Hematopoietic multipotent progenitor cell treated with erythropoietin and hydrocortisone succinate and interleukin-3 and kit ligand, for 15 days (in vitro differentiated cells): ENCODE data around the gene USP36.
"Not testable (repeated sequence)": the region's sequence is repeated elsewhere in the genome, so short reads cannot be mapped to it uniquely, and the experiment has no call there.

Source experiments
- DNase-seq: peaks from one replicate; pipeline ENCODE4 v3.0.0-alpha.2; 2015; ENCODE audit warnings: low spot score

USP36 gene

DNA sequence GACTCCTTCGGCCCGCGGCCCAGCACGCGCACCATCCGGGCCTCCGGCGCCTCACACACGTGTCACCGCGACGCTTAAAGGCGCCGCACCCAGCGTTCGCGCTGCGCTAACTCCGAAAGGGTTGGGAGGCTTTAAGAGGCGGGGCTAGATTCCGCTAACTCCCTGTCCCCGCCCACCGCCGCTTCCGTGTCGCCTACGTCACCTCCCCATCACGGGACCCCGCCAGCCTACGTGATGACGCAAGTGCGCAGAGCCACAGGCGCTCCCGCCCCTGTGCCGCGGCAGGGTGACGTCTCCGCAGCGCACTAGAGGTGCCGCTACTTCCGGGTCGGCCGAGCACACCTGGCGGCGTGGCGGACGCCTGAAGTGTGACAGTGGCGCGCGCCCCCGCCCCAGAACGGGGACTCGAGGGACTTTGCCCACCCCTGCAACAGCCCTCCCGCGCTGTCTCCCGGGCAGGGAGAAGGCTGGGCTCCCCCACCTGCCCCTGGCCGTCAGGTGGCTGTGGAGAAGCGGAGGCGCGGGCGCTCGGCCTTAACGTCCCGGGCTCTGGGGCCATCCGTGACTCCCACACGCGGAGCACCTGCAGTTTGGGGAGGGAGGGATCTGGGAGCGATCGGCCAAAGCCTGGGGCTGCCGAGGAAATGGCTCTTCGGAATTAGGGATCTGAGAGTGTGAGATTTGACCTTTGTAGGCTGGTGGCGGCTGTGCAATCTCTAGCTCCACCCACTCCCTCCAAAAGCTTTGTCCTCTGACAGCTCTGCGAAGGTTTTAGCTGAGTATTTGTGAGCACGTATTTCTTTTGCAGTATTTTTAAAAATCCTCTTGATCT is at the start of gene USP36:
TSS of gene USP36 (minus strand) at position 35 of the 832 bp plus-strand sequence. CDS start 4,451 bp downstream, outside the sequence.
- DNase-seq: peak; percentile 100

DNA sequence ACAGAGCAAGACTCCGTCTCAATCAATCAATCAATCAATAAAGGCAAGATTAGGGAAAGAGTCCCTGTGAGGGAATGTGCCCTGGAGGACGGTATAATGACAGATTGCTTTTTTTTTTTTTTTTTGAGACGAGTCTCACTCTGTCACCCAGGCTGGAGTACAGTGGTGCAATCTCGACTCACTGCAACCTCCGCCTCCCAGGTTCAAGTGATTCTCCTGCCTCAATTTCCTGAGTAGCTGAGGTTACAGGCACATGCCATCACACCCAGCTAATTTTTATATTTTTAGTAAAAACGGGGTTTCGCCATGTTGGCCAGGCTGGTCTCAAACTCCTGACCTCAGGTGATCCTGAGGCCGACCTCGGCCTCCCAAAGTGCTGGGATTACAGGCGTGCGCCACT is 49.5 kb upstream of the USP36 start:
- not testable (repeated sequence) for DNase-seq

DNA sequence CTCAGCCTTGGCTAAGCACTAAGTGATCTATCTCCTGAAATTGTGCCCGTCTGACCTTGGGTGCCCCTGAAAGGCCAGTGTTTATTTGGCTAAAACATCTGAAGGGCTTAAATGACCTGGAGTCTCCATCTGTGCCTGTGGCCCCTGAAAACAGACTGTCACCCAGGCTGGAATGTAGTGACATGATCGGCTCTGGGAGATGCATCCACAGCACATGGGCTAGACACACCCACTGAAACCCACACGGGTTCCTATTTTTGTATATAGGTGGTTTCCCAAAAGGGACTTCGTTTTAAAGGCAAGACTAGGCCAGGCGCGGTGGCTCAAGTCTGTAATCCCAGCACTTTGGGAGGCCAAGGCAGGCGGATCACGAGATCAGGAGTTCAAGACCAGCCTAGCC is 48.9 kb upstream of the USP36 start:
- DNase-seq: no peak

DNA sequence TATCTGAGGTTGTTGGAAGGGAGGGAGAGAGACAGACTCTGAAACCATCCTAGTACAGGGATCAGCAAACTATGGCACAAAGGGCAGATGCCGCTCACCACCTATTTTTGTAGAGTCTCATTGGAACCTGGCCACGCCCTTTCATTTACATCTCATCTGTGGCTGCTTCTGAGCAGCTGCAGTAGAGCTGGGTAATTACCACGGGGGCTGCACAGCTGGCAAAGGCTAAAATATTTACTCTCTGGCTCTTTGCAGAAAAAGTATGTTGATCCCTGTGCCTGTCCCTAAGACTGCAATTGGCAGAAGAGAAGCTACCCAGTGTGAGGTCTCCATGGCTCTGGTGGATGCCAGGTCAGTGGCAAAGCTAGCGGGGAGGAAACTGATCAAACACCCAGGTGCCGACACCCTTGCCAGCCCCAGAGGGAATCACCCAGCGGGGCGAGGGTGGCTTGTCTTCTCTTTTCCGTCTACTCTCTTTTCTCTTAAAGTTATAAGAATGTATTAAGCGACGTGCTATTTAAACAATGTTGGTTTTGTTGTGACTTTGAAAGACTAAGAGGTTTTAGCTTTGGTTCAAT is 48.4 kb upstream of the USP36 start:
- no peak for DNase-seq

DNA sequence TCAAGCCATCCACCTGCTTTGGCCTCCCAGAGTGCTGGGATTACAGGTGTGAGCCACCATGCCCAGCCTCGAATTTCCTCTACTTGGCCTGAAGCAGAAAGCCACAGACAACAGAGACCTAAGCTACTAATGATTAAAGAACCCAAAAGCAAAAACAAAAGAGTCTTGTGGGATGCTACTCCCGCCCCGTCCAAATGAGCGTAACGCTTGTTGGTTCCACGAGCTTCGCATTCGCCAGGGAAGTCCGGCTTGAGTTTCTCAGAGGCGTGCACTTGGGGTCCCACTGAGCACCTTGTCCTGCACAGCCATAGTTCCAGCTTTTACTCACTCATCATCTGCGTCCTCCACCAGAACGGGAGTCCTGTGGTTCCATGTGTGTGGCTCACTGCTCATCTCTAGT is 46.3 kb upstream of the USP36 start:
- no peak for DNase-seq

DNA sequence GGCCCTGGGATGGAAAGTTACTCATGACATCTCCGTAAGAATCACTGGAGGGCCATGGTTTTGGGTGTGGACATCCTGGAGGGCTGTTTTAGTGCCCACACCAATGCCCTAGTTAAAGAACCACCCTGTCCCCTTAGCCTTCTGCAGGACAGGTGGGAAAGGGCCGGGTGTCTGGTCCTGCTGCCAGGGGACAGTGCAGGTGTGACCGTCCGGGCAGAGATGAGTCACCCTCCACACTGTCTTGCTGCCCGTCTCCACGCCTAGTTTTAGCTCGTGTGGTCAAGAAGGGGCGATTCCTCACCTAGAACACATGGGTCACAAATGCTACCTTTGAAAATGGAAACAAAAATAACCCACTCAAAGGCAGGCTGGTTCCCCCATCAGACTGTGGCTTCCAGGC is 45.3 kb upstream of the USP36 start:
- no peak for DNase-seq

DNA sequence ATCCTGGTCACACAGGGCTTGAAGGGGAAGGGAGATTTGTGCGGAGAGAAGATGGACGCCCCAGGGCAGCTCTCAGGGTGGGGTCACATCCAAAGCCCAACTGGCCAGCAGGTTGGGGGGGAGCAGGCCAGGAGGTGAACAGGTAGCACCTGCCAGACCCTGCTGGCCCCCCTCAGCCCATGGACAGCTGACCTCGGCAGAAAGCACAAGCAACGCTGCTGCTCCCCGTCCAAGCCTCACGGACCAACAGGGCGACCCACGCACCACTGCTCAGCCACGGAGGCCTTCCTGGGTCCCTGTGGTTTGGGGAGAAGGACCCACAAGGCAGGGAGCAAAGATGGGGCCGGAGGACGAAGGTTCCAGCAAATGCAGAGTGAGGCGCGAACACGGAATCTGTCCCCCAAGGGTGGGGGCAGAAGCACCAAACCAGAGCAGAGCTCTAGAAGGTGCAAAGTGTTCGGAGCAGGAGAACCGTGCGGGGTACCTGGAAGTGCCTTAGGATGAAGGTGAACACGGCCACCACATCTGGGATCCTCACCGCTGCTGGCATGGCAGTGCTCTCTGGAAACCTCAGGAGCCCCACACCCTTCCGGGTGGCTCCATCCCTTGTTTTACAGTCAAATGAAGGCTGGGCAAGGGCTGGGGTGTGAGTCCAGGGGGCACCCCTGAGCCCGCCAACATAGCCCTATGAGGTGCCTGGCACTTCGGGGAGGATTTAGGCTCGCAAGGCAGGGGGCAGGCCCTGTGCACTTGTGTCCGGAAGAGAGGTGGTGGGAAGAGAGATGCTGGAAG is 44.5 kb upstream of the USP36 start:
- no peak for DNase-seq

DNA sequence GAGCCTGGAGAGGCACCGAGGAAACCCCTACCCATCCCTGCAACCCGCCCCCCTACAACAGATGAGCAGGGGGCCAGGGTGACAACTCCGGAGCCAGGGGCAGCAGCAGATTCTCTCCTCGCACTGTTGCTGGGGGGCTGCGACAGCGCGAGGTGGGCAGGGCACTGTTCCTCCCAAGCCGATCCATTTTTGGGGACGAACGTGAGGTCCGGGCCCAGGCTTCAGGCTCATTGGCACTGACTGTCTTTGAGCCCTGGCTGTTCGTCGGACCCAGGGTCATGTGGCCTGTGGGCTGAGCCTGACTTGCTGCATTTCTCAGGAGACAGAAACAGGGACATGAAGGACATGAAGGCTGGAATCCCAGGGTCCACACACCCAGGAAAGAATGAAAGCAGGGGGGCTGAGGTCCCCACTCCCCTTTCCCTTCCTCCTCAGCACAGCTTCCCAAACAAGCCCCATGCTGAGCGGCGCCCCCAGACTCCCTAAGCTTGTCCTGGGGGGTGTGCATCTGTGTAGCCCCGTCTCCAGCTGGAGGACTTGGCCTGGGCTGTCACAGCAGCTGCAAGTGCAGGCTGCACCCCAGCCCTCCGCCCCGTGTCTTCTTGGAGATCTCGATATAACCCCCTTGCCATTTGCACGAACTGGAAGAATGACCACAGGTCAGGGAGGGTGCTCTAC is 43.7 kb upstream of the USP36 start:
- no peak for DNase-seq

DNA sequence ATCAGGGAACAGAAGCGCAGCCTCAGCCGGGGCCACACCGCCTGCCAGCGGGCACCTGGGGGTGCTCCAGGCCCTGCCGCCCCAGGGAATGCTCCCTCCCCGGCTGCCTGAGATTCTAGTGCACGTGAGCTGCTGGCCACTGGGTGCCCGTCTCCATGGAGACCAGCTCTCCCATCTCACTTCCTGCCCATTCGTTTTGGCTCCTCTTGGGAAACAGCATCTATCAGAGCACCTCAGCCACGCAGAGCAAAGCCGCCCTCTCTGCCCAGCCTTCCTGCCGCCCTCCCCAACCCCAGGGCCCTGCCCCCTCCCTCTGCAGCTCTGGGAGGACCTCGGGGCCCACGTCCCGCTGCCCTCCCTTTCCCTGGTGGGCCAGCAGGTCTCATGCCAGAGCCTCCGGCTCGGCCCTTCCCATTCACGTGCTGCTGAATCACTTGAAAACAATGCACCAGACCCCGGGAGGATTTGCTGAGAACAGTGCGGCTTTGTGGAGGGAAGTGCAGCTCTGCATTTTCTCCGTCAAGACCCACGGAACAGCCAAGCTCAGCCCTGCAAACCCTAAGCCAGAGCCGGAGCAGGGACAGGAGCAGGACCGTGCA is 43.0 kb upstream of the USP36 start:
- no peak for DNase-seq

DNA sequence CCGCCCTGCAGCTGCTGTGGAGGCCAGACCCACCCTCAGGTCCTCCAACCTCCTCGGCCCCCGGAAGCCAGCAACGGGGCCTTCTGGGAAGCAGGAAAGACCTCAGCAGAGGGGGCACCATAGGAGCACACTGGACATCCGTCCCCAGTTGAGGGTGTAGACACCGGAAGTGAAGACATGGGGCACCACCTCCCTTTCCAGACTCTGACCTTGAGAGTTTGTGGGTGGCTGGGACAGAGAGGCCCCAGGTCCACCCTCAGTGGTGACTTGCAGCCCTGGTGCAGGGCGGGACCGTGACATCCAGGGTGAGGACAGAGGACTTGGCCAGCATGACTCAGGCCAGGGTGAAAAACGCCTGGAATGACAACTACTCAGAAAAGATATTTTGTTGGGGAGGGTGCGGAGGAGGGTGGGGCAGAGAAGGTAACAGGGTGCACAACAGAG is 42.5 kb upstream of the USP36 start:
- DNase-seq: peak; percentile 7

DNA sequence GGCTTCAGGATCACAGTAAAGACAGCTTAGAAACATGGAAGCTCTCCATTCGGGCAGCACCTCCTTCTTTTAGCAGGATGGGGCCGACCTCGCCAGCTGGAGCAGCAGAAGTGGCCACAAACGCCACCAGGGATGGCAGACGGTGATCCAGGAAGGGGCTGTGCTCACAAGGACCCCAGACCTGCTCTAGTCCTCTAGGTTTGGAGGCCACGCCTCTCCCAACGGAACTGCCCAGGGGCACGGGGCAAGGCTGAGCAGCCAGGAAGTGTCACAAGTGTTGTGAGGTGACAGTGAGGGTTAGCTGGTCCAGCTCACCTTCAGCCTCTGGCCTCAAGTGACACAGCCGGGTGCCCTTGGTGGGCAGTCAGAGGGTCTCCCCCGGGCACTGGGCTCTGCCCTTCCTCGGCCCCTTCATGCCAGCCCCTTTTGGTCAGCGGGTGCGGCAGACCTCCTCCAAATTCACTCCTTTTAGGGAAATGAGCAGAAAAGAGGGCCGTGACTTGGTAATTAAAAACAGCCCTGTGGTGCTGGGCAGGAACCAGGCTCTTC is 42.0 kb upstream of the USP36 start:
- DNase-seq: no peak

DNA sequence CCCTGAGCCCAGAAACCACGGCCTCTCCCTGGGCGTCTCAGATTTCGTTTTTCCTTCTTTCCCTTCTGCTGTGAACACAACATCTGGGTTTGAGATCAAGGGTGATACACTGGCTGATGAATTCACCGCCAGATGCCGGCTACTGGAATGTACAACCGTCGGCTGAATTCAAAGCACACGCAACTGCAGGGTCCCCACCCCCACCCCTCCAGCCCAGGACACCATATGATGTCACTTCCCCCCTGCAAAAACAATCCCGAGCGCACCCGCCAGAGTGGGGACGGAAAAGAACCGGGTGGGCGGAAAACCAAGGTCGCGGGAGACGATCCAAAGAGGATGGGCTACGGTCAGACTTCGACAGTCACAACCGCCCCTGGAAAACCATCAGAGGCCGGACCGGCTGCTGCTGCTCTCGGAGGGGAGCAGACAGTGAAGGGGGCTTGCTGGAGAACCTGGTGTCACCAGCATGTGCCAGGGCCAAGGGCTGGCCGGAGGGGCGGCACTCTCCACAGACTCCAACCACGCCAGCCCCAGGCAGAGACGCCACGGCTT is 39.1 kb upstream of the USP36 start:
- DNase-seq: no peak

DNA sequence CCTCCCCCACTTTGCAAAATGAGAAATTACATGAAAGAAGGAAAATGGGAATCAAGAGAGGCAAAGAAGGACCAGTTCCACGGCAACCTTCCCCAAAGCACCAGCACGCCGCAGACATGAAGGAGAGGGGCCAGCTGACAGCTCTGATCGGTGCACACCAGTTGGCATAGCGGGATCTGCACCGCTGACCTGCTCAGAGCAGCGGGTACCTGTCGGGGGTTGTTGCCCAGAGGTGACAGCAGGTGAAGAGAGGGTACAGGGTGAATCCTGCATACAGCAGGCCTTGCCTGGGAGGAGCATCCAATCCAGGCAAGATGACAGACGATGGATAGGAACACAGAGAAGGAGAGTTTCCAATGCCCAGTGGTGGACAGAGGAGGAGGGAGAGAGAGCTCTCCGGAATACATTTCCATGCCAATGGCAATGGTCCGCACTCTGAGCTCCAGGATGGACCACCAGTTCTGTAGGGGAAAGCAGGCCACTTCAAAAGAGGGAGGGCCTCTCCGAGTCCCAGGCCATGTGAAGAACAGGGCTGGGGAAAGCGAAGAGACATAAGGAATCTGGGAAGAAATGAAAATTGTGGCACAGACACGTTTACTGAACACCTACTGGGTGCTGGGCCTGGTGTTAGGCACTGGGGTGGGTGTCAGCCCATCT is 38.4 kb upstream of the USP36 start:
- DNase-seq: no peak

DNA sequence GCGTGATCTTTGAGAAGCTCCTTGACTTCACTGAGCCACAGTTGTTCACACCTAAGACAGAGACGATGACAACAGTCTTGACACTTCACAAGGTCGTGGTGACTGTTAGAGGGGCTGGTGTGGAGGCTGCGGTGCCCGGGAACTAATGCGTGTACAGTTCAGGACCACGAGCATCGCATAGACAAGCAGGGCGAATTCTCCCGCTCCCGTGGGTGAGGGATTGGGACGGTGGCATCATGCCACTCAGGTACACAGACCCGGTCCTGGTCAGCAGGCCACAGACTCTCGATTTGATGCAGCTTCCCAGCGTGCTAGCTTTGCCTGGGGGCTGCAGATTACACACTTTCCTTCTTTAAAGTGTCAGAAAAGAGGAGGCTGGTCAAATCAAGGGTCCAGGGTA is 37.6 kb upstream of the USP36 start:
- no peak for DNase-seq

DNA sequence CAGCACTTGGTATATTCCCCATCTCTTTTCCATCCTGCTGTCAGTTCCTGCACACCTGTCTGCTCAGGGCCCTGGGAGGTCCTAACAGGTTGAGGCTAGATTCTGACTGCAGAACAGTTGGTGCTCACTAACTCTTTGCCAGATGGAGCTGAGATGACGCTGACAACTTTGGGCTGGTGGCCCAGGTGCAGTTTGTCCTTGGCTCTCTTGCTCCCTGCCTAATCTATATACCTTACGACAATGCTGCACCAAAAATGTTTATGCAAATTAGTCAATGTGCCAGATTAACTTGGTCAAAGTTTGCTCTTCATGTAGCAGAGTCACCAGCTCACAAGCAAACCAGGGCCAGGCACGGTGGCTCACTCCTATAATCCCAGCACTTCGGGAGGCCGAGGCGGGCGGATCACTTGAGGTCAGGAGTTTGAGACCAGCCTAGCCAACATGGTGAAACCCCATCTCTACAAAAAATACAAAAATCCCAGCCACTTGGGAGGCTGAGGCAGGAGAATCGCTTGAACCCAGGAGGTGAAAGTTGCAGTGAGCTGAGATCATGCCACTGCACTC is 36.4 kb upstream of the USP36 start:
- DNase-seq: not testable (repeated sequence)

DNA sequence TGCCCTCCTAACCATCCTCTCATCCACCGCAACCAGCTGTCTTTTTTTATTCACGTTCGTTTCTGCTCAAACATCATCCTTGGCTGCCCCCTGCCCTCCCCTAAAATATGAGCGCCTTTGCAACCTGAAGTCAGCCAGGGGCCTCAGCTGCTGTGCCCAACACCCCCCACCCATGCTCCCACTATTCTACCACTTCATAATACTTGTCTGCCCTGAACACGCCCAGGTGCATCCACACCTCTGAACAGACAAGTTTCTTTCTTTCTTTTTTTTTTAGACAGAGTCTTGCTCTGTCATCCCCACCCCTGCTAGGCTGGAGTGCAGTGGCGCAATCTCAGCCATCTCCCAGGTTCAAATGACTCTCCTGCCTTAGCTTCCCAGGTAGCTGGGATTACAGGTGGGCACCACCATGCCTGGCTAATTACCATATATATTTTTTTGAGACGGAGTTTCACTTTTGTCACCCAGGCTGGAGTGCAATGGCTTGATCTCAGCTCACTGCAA is 35.5 kb upstream of the USP36 start:
- no peak for DNase-seq

DNA sequence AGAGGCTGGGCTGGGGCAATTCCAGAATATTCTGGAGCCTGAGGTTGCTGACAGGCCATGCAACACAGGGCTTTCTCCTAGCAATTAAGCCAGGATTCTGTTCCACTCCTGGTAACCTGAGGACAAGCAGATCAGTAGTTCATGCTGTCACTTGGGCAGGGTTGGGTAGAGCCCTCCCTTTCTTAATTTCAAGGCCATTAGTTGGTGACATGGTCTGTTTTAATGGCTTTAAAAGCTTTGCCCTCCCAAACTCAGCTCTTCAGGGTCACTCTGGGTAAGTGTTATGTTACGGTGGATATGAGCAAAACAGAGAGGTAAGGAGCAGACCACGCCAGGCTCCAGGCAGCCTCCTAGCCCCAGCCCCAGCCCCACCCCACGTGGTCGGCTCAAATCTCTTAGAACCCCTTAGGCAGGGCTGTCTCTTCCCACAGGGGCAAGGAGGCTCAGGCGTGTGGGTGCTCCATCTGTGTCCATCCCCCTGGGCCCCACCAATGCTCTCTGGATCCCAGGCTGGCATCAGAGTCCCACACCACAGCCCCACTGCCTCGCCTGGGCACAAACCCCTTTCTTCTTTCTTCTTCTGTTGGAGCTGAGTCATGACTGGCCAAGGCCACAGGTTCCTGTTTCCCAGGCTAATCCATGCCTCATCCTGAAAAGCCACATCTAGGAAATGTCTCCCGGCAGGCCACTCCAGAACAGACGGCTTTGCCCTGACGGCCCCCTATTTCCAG is 34.9 kb upstream of the USP36 start:
- DNase-seq: no peak

DNA sequence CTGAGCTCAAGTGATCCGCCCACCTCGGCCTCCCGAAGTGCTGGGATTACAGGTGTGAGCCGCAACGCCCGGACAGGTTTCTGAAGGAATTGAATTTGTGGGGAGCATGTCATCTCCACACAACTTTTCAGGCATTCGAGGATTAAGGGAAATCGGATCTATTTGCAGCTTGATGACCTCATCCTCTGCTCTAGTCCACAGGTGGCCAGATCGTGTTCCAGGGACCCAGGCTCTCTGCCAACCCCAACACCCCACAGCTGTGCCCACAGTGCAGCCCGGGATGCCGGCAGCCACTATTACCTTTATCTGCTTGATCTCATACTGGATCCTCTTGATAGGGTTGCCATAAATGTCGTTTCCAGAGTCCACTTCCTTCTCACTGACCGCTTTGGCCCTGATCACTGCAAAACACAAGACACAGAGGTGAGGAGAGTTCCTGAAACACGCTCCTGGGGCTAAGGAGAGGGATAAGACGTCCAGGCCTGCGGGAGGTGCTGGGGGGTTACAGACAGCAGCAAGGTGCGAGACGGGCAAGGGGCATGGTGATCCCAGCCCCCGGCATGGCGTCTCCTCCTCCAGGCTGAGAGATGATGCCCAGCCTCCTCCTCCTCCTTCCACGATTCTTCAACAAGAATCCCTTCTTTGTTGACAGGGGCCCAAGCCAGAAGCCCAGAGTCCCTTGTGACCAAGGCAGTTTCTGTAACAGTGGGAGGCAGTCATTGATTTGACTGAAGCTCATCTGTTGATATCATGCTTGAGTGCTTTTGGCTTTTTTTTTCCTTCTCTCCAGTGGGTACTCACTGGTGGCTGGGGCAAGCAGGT is 33.1 kb upstream of the USP36 start:
- no peak for DNase-seq

DNA sequence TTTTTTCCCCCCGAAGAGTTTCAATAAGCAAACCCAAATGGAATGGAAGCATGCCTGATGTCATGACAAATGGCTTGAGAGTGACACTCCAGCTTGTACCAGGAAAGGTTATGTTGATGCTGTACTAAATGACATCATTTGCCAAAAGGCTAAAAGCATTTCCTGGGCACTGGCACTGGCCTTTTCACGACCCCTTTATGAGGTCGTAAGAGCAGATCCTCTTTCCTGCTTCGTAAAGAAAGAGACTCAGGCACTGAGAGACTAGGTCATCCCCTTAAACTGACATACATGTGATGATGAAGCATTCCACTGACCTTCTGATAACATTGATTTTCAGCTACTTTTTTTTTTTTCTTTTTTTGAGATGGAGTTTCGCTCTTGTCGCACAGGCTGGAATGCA is 31.9 kb upstream of the USP36 start:
- no peak for DNase-seq
